GM18498 (cell line): Measurements from ENCODE around the gene FHOD1.

Experiments
- ATAC-seq: cut with Tn5 transposase; IDR thresholded peaks from one replicate; pipeline ENCODE4 v1.9.1; 2021; ENCODE audit warnings: mild to moderate bottlenecking, moderate library complexity; ENCODE audit not compliant: unreplicated experiment

The FHOD1 gene

DNA sequence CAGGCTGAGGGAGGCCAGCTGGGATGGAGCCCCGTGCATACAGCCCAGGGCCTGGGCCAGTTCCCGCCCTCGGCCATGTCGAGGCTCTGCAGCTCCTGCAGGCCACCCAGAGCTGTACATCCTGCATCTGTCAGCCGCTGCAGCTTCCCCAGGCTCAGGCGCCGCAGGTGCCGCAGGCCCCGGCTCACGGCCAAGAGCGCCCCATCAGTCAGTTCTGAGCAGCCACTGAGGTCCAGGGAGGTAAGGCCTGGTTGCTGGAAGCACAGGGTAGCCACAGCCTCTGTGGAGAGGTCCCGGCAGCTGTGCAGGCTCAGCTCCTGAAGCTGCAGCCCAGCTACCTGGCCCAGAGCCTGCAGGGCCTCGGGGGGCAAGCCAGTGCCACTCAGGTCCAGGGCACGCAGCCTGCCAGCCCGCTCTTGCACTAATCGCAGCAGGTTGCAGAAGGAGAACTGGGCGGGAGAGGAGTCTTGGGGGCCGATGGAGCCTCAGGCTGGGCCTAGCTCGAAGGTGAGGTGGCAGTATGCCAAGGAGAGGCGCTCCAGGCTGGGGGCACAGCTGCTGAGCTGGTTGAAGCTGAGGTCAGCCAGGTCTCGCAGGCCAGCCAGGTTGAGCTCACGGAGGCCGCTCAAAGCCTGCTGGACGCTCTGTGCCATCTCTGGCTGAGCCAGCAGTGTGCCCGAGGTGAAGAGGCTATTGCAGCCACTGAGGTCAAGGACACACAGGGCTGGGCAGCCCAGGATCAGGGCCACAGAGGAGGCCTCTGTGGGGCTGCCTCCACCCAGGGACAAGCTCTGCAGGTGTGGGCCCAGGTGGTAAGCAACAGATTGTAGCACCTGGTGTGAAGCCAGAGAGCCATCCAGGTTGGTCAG is 37.0 kb downstream of the FHOD1 start:
- ATAC-seq: no peak

DNA sequence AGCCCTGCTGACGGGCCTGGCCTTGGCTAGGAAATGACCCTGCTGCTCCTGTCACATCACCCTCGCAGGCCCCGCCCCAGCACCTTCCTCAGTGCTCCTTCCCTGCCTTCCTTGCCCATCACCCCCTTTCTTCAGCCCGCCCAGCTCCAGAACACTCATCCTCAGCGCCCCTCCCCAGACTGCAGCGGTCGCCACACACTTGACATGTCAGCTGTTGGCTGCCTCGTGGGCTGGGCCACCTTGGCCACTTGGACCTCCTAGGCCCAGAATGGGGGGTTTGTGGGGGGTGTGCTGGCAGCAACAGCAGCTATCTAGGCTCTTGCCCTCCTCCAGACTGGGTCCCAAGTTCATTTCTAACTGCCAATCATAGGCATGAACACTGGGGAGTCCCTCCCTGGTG is 37.7 kb downstream of the FHOD1 start:
- no peak for ATAC-seq

GRCh38 chr16:67208154-67208896 is 39.0 kb downstream of the FHOD1 start:
- no peak for ATAC-seq

GRCh38 chr16:67207249-67208091 is 39.8 kb downstream of the FHOD1 start:
- no peak for ATAC-seq

- ATAC-seq: no peak
Measured at GRCh38 chr16:67206838-67207248, 40.4 kb downstream of the FHOD1 start.

GRCh38 chr16:67206129-67206837 is 41.0 kb downstream of the FHOD1 start:
- ATAC-seq: no peak

GRCh38 chr16:67204076-67204475 is 43.2 kb downstream of the FHOD1 start:
- ATAC-seq: no peak

GRCh38 chr16:67202956-67203493 is 44.3 kb downstream of the FHOD1 start:
- ATAC-seq: no peak

- no peak for ATAC-seq
Measured at GRCh38 chr16:67202426-67202825, 44.9 kb downstream of the FHOD1 start.

DNA sequence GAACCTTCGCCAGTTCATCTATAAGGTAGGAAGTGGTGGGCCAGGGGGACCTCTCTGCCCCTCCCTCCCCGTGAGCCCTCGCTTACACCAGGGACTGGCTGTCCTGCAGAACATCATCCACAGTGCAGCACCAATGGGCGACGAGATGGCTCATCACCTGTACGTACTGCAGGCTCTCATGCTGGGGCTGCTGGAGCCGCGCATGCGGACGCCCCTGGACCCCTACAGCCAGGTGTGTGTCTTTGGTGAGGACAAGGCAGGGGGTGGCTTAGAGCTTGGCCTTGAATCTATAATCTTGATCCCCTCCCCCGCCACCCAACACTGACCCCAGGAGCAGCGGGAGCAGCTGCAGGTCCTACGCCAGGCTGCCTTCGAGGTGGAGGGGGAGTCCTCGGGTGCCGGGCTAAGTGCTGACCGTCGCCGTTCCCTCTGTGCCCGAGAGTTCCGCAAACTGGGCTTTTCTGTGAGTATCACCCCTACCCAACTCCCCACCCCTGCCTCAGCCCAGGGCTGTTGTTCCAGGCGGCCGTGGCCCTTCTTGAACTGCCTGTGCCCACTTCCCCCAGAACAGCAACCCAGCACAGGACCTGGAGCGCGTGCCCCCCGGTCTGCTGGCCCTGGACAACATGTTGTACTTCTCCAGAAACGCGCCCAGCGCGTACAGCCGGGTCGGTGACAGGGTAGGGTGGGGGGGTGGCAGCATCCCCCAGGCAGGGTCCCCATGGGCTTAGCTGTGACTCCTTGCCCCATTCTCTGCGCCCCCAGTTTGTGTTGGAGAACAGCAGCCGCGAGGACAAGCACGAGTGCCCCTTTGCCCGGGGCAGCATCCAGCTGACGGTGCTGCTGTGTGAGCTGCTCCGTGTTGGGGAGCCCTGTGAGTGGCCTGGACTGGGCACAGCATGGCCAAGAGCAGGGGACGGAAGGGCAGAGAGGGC is 45.6 kb downstream of the FHOD1 start:
- no peak for ATAC-seq

GRCh38 chr16:67200491-67200890 is 46.8 kb downstream of the FHOD1 start:
- ATAC-seq: no peak

- ATAC-seq: no peak
Measured at GRCh38 chr16:67199808-67200198, 47.5 kb downstream of the FHOD1 start.

GRCh38 chr16:67199011-67199807 is 48.1 kb downstream of the FHOD1 start, which contains the start of gene ELMO3:
ELMO3 (plus strand) TSS chr16:67199131; CDS start chr16:67199327, 196 bp downstream.
- no peak for ATAC-seq

DNA sequence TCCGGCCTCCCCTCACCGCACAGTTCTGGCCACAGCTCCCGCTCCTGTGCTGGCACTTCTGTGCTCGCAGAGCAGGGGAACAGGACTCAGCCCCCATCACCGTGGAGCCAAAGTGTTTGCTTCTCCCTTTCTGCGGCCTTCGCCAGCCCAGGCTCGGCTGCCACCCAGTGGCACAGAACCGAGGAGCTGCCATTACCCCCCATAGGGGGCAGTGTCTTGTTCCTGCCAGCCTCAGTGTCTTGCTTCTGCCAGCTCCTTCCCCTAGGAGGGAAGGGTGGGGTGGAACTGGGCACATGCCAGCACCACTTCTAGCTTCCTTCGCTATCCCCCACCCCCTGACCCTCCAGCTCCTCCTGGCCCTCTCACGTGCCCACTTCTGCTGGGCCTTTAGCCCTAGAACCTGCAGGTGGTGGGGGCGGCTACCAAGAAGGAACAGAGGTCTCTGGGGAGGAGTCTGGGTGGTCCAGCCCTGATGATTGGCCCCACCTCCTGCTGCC is 49.0 kb downstream of the FHOD1 start:
- ATAC-seq: no peak

DNA sequence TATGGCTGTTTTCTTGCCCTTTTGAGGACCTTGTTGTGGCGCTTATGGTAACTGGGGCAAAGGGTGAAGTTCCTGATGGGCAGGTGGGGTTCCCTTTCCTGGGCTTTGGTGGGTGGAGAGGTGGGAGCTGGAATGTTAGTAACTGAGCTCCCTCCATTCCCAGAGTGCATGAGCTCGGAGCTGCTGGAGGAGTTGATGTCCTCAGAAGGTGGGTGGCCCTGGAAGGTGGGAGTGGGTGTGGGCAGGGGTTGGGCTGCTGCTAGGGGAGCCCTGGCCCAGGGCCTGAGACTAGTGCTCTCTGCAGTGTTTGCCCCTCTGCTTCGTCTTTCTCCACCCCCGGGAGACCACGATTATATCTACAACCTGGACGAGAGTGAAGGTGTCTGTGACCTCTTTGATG is 49.6 kb downstream of the FHOD1 start:
- ATAC-seq: no peak

DNA sequence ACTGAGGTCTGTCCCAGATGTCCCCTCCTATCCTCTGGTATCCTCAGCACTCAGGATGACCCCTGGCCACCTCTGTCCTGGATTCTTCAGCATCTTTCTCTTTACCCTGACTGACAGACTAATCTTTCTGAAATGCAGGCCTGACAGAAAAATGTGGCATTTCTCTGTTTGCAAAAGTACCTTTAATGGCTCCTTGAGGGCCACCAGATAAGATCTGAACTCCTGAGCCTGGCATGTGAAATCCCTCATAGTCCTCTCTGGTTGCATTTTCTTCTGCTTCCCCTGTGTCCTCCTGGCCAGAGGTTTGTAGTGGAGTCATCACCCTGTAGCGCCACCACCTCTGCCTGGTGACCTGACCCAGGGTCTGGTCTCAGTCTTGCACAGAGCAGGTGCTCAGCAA is 50.4 kb downstream of the FHOD1 start:
- ATAC-seq: no peak

- no peak for ATAC-seq
Measured at GRCh38 chr16:67195676-67196075, 51.6 kb downstream of the FHOD1 start.

- ATAC-seq: no peak
Measured at GRCh38 chr16:67194260-67194659, 53.0 kb downstream of the FHOD1 start.
